ENCODE measurements around the gene SMC4. TPM values are rescaled to one million over a fixed set of nuclear protein-coding genes. Genes with fewer than 3 reads are reported as not detected.

The SMC4 gene
- total and polyA plus RNA-seq, 2 of the 13 experiments (the other 11 are each of a cell fraction or from before 2014, with no cell fraction given), result 19.2 to 74.3 TPM

GRCh38 chr3:160395297-160395696, 4.2 kb upstream of the SMC4 start:
- Histone ChIP-seq H3K4me2 (ENCODE audit: low read depth, low read length) (no peak overlapping the region), H4K20me1 (ENCODE audit: insufficient read depth, low read length) (no peaks in the 10 kb centered on the region), H3K79me2 (ENCODE audit: insufficient read depth, low read length) (peaks cover 27% of the 10 kb centered on the region), H3K9me3 (ENCODE audit: low read length) (no peaks in the 10 kb centered on the region), H2AFZ (ENCODE audit: low read length) (no peak overlapping the region), H3K4me3 (replicated peaks in 1 of 3; ENCODE audit: insufficient read depth in 1 of 3, low read depth in 2 of 3, low read length in 3 of 3) (no peak overlapping the region), H3K36me3 (replicated peaks in 1 of 2; ENCODE audit: control insufficient read depth in 1 of 2, insufficient read depth in 2 of 2, low read length in 2 of 2) (no peaks in the 10 kb centered on the region), H3K27me3 (ENCODE audit: control insufficient read depth in 1 of 2, insufficient read depth in 2 of 2, low read length in 2 of 2) (no peaks in the 10 kb centered on the region; a peak in 1 of 5 replicates), H3K4me1 (ENCODE audit: insufficient read depth, low read length) (peaks cover 16% of the 10 kb centered on the region), H3K27ac (ENCODE audit: extremely low read length, insufficient read depth, low read length) (no peak overlapping the region), H3K9ac (ENCODE audit: insufficient read depth, low read depth, low read length) (no peak overlapping the region)
- BruUV-seq (replicated peaks), result no TSS peak
- CTCF ChIA-PET (ENCODE audit: low intra/inter-chr PET ratio, low total read pairs), result no interaction called here
- in situ Hi-C loops (cut with HindIII; ENCODE audit: extremely low pct_ligation_motif_present, low pct_unique_long_range_greater_than_20kb), result no loop called here
- DNase-seq (ENCODE audit: low spot score) (no peak), FAIRE-seq (no peak), ATAC-seq (no peak)
- TF ChIP-seq ZNF570 (CRISPR knock-in tag; IDR thresholded peaks at IDR 0.05; ENCODE audit: borderline replicate concordance) (no peak), HDAC2 (CRISPR knock-in tag; IDR thresholded peaks at IDR 0.05) (no peak), NFYB (CRISPR knock-in tag; IDR thresholded peaks at IDR 0.05) (no peak), NPAS2 (CRISPR knock-in tag; IDR thresholded peaks at IDR 0.05; ENCODE audit: borderline replicate concordance) (no peak), ZMAT3 (CRISPR knock-in tag; conservative IDR thresholded peaks at IDR 0.05) (no peak), ZNF253 (CRISPR knock-in tag; IDR thresholded peaks at IDR 0.05; ENCODE audit: borderline replicate concordance) (no peak), ZNF20 (CRISPR knock-in tag; IDR thresholded peaks at IDR 0.05) (no peak), BORCS8-MEF2B (CRISPR knock-in tag; IDR thresholded peaks at IDR 0.05) (no peak), CHD2 (IDR thresholded peaks at IDR 0.05; ENCODE audit: low read depth, low read length) (no peak), NRL (CRISPR knock-in tag; IDR thresholded peaks at IDR 0.05; ENCODE audit: borderline replicate concordance) (no peak), ARNT (IDR thresholded peaks at IDR 0.05) (no peak), POLR2AphosphoS5 (IDR thresholded peaks at IDR 0.05; ENCODE audit: low read depth, low read length) (no peak)
- TF ChIP-seq, protein P1, sequence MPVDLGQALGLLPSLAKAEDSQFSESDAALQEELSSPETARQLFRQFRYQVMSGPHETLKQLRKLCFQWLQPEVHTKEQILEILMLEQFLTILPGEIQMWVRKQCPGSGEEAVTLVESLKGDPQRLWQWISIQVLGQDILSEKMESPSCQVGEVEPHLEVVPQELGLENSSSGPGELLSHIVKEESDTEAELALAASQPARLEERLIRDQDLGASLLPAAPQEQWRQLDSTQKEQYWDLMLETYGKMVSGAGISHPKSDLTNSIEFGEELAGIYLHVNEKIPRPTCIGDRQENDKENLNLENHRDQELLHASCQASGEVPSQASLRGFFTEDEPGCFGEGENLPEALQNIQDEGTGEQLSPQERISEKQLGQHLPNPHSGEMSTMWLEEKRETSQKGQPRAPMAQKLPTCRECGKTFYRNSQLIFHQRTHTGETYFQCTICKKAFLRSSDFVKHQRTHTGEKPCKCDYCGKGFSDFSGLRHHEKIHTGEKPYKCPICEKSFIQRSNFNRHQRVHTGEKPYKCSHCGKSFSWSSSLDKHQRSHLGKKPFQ (CRISPR knock-in tag; IDR thresholded peaks at IDR 0.05; ENCODE audit: insufficient replicate concordance), result no peak
- TF ChIP-seq, protein P2, sequence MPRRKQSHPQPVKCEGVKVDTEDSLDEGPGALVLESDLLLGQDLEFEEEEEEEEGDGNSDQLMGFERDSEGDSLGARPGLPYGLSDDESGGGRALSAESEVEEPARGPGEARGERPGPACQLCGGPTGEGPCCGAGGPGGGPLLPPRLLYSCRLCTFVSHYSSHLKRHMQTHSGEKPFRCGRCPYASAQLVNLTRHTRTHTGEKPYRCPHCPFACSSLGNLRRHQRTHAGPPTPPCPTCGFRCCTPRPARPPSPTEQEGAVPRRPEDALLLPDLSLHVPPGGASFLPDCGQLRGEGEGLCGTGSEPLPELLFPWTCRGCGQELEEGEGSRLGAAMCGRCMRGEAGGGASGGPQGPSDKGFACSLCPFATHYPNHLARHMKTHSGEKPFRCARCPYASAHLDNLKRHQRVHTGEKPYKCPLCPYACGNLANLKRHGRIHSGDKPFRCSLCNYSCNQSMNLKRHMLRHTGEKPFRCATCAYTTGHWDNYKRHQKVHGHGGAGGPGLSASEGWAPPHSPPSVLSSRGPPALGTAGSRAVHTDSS (CRISPR knock-in tag; conservative IDR thresholded peaks at IDR 0.05), result no peak
- TF ChIP-seq, protein P3, sequence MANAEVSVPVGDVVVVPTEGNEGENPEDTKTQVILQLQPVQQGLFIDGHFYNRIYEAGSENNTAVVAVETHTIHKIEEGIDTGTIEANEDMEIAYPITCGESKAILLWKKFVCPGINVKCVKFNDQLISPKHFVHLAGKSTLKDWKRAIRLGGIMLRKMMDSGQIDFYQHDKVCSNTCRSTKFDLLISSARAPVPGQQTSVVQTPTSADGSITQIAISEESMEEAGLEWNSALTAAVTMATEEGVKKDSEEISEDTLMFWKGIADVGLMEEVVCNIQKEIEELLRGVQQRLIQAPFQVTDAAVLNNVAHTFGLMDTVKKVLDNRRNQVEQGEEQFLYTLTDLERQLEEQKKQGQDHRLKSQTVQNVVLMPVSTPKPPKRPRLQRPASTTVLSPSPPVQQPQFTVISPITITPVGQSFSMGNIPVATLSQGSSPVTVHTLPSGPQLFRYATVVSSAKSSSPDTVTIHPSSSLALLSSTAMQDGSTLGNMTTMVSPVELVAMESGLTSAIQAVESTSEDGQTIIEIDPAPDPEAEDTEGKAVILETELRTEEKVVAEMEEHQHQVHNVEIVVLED (CRISPR knock-in tag; IDR thresholded peaks at IDR 0.05; ENCODE audit: borderline replicate concordance), result no peak
- POLR2A ChIA-PET, result no interaction called here
- intact Hi-C loops (cut with micrococcal nuclease; ENCODE audit: unreplicated experiment), result no loop called here
